GM19455 (cell line): ENCODE measurements around the gene UBTD2.

Experiments
- ATAC-seq: cut with Tn5 transposase; IDR thresholded peaks from one replicate; pipeline ENCODE4 v1.9.1; 2021; ENCODE audit not compliant: unreplicated experiment

Gene UBTD2

GRCh38 chr5:172173564-172174153 is 109.9 kb downstream of the UBTD2 start:
- no peak for ATAC-seq

- no peak for ATAC-seq
These were observed 110.5 kb downstream of the UBTD2 start for GRCh38 chr5:172172912-172173563.

- no peak for ATAC-seq
These were observed 112.4 kb downstream of the UBTD2 start for GRCh38 chr5:172171118-172171517.

GRCh38 chr5:172170251-172170701 is 113.3 kb downstream of the UBTD2 start:
- ATAC-seq: no peak

- ATAC-seq: no peak
These were observed 114.3 kb downstream of the UBTD2 start for GRCh38 chr5:172169216-172169615.

- no peak for ATAC-seq
These were observed 115.3 kb downstream of the UBTD2 start for GRCh38 chr5:172168311-172168710.

- ATAC-seq: no peak
These were observed 115.7 kb downstream of the UBTD2 start for GRCh38 chr5:172167895-172168294.

- no peak for ATAC-seq
These were observed 117.3 kb downstream of the UBTD2 start for GRCh38 chr5:172166030-172166826.

GRCh38 chr5:172165465-172165864 is 118.1 kb downstream of the UBTD2 start:
- ATAC-seq: no peak

- ATAC-seq: no peak
These were observed 118.8 kb downstream of the UBTD2 start for GRCh38 chr5:172164769-172165212.

GRCh38 chr5:172163346-172163745 is 120.2 kb downstream of the UBTD2 start:
- no peak for ATAC-seq

GRCh38 chr5:172162987-172163343 is 120.6 kb downstream of the UBTD2 start:
- ATAC-seq: no peak

GRCh38 chr5:172162323-172162986 is 121.1 kb downstream of the UBTD2 start:
- no peak for ATAC-seq

- ATAC-seq: no peak
These were observed 123.1 kb downstream of the UBTD2 start for GRCh38 chr5:172160506-172160905.
